ENCODE measurements around the gene P2RY8.

The P2RY8 gene

DNA sequence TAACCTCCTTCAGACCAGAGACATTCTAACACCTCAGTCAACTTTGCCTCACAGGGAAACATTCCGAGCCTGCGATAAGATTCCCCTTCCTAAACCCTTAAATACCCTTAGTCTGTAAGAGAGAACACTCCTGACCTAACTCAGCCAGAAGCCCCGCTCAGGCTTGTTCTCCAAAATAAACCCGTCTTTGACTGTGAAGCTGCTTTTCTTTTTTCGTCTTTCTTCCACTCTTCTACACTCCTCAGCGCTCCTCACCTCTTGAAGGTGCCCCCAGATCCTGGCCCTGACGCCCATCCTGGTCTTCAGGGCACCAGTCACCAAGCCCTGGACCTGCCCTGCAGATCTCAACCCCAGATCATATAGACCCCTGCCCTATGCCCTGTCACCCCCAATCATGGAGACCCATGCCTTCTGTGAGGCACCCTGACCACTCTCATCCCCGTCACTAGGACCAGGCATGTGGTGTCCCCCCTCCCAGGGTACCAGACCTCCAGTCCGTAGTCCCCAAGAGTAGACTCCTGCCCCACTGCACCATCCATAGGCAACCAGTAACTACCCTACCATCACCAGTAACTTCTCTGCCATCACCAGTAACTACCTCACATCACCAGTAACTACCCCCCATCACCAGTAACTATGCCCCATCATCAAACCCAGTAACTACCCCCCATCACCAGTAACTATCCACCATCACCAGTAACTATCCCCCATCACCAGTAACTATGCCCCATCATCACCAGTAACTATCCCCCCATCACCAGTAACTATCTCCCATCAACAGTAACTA, 87.8 kb downstream of the P2RY8 start:
- TF ChIP-seq POLR2AphosphoS5 (IDR thresholded peaks at IDR 0.05; ENCODE audit: low read depth, low read length) (no peak), TAF1 (IDR thresholded peaks at IDR 0.05; ENCODE audit: borderline replicate concordance, insufficient read depth, low read length) (no peak)

DNA sequence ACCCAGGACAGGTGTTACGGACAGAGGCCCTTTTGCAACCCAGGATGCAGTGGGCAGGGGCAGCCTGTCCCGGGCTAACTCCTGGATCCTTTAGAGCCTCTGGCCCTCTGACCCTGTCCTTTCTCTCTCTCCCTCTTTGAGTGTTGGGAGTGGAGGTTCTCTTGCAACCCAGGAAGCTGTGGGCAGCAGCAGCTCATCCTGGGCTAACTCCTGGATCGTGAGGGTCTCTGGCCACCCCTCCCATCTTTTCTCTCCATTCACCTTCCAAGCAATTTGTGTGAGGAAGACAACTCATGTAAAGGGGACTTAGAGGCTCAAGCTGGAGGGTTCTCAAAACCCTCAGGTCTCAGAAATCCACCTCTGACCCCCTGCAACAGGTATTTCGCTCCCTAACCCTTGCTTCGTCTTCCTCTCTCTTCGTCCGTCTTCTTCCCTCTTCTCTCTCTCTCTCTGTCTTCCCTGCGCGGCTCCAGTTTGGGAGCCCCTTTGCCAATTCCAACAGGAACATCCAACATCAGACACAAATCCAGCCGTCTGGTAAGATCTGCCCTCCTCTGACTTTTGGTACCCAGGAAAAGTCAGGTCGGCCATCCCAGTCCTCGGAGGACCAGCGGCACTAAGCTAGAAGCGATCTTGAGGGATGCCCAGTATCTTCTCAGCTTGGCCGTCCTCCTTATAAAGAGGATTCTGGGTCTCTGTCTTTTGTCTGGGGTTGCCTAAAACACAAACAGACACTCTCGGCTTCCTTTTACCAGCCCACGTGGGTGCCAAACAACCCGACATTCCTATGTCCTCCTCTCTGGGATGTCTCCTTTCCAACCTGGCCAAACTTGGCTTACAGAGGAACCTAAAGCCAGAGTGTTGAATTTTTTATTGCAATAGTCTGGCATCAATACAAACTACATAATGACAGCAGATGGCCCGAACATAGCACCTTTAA, 92.2 kb downstream of the P2RY8 start:
- no peak for TF ChIP-seq FOXP2 (optimal IDR thresholded peaks at IDR 0.05; ENCODE audit: borderline replicate concordance, extremely low read depth, extremely low read length, insufficient read depth)
- TF ChIP-seq POLR2AphosphoS5 (IDR thresholded peaks at IDR 0.05; ENCODE audit: low read depth, low read length), result no peak
- no peak for TF ChIP-seq SIN3A (IDR thresholded peaks at IDR 0.05; ENCODE audit: borderline replicate concordance, insufficient read depth, low read length)
- TF ChIP-seq, protein P1, sequence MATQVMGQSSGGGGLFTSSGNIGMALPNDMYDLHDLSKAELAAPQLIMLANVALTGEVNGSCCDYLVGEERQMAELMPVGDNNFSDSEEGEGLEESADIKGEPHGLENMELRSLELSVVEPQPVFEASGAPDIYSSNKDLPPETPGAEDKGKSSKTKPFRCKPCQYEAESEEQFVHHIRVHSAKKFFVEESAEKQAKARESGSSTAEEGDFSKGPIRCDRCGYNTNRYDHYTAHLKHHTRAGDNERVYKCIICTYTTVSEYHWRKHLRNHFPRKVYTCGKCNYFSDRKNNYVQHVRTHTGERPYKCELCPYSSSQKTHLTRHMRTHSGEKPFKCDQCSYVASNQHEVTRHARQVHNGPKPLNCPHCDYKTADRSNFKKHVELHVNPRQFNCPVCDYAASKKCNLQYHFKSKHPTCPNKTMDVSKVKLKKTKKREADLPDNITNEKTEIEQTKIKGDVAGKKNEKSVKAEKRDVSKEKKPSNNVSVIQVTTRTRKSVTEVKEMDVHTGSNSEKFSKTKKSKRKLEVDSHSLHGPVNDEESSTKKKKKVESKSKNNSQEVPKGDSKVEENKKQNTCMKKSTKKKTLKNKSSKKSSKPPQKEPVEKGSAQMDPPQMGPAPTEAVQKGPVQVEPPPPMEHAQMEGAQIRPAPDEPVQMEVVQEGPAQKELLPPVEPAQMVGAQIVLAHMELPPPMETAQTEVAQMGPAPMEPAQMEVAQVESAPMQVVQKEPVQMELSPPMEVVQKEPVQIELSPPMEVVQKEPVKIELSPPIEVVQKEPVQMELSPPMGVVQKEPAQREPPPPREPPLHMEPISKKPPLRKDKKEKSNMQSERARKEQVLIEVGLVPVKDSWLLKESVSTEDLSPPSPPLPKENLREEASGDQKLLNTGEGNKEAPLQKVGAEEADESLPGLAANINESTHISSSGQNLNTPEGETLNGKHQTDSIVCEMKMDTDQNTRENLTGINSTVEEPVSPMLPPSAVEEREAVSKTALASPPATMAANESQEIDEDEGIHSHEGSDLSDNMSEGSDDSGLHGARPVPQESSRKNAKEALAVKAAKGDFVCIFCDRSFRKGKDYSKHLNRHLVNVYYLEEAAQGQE (IDR thresholded peaks at IDR 0.05; ENCODE audit: insufficient read depth in 1 of 2, low read depth in 2 of 2, low read length in 2 of 2), result no peak
- no peak for TF ChIP-seq TAF1 (IDR thresholded peaks at IDR 0.05; ENCODE audit: borderline replicate concordance, insufficient read depth, low read length)

DNA sequence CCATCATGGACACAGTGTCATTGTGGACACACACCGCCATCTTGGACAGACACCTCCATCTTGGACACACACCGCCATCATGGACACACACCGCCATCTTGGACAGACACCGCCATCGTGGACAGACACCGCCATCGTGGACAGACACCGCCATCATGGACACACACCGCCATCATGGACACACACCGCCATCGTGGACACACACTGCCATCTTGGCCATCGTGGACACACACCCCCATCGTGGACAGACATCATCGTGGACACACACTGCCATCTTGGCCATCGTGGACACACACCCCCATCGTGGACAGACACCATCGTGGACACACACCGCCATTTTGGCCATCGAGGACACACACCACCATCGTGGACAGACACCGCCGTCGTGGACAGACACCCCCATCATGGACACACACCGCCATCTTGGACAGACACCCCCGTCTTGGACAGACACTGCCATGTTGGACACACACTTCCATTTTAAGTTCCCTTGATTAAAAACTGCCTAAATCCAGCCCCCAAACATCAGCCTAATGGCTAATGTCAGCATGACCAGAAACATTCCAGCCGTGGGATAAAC, 93.4 kb downstream of the P2RY8 start:
- TF ChIP-seq POLR2AphosphoS5 (IDR thresholded peaks at IDR 0.05; ENCODE audit: low read depth, low read length) (no peak), FOXP2 (optimal IDR thresholded peaks at IDR 0.05; ENCODE audit: borderline replicate concordance, extremely low read depth, extremely low read length, insufficient read depth) (no peak), TAF1 (IDR thresholded peaks at IDR 0.05; ENCODE audit: borderline replicate concordance, insufficient read depth, low read length) (no peak), SIN3A (IDR thresholded peaks at IDR 0.05; ENCODE audit: borderline replicate concordance, insufficient read depth, low read length) (no peak)
- TF ChIP-seq, protein P1 (IDR thresholded peaks at IDR 0.05; ENCODE audit: insufficient read depth in 1 of 2, low read depth in 2 of 2, low read length in 2 of 2), result no peak

DNA sequence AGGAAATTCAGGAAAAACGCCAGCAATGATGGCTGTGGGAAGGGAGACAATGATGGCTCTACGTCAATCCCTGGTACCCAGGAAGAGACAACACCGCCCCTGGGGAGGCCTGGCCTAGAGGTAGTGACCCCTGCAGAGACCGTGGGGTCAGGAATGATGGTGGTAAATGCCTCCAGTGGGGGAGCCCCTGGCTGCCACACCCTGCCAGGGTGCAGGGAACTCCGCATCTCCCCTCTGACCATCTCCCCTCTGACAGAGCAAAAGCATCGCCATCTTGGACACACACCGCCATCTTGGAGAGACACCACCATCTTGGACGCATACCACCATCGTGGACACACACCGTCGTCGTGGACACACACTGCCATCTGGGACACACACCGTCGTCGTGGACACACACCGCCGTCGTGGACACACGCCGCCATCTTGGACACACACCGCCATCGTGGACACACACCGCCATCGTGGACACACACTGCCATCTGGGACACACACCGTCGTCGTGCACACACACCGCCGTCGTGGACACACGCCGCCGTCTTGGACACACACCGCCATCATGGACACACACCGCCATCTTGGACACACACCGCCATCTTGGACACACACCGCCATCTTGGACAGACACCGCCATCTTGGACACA, 94.1 kb downstream of the P2RY8 start:
- TF ChIP-seq FOXP2 (optimal IDR thresholded peaks at IDR 0.05; ENCODE audit: borderline replicate concordance, extremely low read depth, extremely low read length, insufficient read depth) (no peak), TAF1 (IDR thresholded peaks at IDR 0.05; ENCODE audit: borderline replicate concordance, insufficient read depth, low read length) (no peak), SIN3A (IDR thresholded peaks at IDR 0.05; ENCODE audit: borderline replicate concordance, insufficient read depth, low read length) (no peak), POLR2AphosphoS5 (IDR thresholded peaks at IDR 0.05; ENCODE audit: low read depth, low read length) (no peak)
- TF ChIP-seq, protein P1 (IDR thresholded peaks at IDR 0.05; ENCODE audit: insufficient read depth in 1 of 2, low read depth in 2 of 2, low read length in 2 of 2), result no peak
